HUES6 (cell line): ENCODE data around the gene SEC16A.

Experiments
- H3K27ac ChIP-seq: 2 replicates; pipeline ENCODE4 v1.7.0; 2013; ENCODE audit warnings: low read depth, mild to moderate bottlenecking, low read length, inconsistent platforms
- H3K27me3 ChIP-seq: 2 replicates; pipeline ENCODE4 v1.6.1; 2013; ENCODE audit warnings: low read length; ENCODE audit not compliant: control insufficient read depth, insufficient read depth
- H3K36me3 ChIP-seq: 2 replicates; pipeline ENCODE4 v1.6.1; 2013; ENCODE audit warnings: low read length; ENCODE audit not compliant: control insufficient read depth, insufficient read depth
- H3K4me1 ChIP-seq: 2 replicates; pipeline ENCODE4 v1.6.1; 2013; ENCODE audit warnings: low read length; ENCODE audit not compliant: control insufficient read depth, insufficient read depth
- H3K4me3 ChIP-seq: 2 replicates; pipeline ENCODE4 v1.5.1; 2013; ENCODE audit warnings: low read depth, low read length
- H3K9ac ChIP-seq: one replicate; pipeline ENCODE4 v1.6.1; 2013; ENCODE audit warnings: mild to moderate bottlenecking, low read length
- H3K9me3 ChIP-seq: 2 replicates; pipeline ENCODE4 v1.6.1; 2013; ENCODE audit warnings: low read depth, low read length; ENCODE audit not compliant: control insufficient read depth, insufficient read depth

Gene SEC16A

DNA sequence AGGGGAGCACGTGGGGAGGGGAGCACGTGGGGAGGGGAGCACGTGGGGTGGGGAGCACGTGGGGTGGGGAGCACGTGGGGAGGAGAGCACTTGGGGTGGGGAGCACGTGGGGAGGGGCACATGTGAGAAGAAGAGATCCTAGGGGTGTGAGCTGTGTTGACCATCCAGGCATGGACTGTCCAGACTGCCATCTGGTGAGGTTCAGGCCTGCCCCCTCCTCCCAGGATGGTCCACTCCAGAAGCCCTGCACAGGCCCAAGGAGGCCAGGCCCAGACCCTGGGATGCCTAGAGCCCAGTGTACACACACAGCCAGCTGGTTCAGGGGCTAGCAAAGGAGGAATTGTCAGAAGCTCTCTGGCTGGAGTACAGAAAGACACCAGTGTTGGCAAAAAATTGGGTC, 85.2 kb downstream of the SEC16A start:
- Histone ChIP-seq H3K27me3 (no peaks in the 10 kb centered on the region), H3K27ac (no peak overlapping the region), H3K9me3 (no peaks in the 10 kb centered on the region), H3K4me1 (peaks cover 12% of the 10 kb centered on the region; the same call in 1 of the 2 replicates), H3K36me3 (peaks cover 71% of the 10 kb centered on the region), H3K4me3 (no peak overlapping the region), H3K9ac (no peak overlapping the region)

DNA sequence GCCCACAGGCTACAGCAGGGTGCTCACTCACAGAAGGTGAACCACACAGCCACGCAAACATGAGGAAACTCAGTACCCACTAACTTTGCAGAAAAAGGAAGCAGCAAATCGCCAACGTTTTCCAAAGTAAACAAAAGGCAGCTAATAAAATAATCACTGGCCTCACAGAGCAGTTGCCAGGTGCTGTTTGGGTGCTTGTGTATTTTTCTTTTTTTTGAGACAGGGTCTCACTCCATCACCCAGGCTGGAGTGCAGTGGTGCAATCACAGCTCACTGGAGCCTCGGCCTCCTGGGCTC, 86.7 kb downstream of the SEC16A start:
- Histone ChIP-seq H3K27me3 (no peaks in the 10 kb centered on the region), H3K27ac (no peak overlapping the region), H3K36me3 (peaks cover 75% of the 10 kb centered on the region), H3K4me1 (peaks cover 12% of the 10 kb centered on the region; the same call in 1 of the 2 replicates), H3K4me3 (no peak overlapping the region), H3K9me3 (no peaks in the 10 kb centered on the region), H3K9ac (no peak overlapping the region)

DNA sequence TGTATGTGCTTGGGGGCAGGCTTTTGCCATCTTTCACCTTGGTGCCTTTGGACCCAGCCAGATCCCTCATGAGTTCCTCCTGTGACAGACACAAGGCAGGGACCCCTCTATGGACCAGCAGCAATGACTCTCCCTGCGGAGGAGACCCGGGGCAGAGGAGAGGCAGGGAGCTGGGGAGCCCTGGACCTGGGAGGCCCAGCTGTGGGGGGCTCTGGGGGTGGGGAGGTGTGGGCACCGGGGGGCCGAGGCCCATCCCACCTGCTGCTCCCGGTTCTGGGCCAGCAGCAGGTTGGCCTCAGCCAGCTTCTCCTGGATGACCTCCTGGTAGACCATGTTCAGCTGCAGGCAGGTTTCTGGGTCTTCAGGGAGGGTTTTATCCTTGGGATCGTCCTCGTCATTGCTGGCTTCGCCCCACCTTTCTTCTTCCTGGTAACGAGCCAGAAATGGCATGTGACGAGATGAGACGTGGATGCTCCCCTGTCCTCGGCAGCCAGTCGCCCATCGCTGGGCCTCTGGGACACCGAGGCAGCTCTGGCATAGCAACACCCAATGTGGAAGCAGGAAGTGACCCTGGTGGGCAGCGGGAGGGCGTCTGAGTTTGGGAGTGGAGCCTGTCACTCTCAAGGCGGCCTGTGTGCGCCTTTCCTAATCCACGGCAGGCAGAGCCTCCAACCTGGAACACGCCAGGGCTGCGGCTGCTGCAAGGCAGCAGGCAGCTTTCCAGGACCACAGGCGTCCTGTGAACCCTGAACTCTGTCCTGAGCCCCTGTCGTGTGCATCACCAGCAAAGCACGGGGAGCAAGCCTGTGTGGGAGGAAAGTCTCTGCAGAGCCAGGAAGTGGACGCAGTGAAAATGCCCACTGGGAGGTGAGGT, 87.3 kb downstream of the SEC16A start:
- Histone ChIP-seq H3K4me3 (no peak overlapping the region), H3K27me3 (no peaks in the 10 kb centered on the region), H3K9ac (no peak overlapping the region), H3K4me1 (peaks cover 11% of the 10 kb centered on the region; the same call in 1 of the 2 replicates), H3K9me3 (no peaks in the 10 kb centered on the region), H3K36me3 (peaks cover 77% of the 10 kb centered on the region), H3K27ac (no peak overlapping the region)

DNA sequence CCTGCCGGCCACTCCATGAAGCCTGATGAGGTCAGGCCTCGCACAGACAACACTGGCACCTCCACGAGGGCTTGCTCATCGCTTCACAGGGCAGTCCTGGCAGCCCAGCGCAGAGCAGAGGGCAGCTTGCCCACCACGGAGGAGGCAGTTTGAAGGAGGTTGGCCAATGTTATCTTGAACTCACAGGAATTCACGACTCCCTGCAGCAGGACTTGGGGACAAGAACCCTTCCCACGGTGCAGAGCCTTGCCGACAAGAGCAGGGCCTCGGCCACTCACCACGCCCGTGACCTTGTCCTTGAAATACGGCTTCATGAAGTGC, 87.9 kb downstream of the SEC16A start:
- H3K27me3 ChIP-seq, result no peaks in the 10 kb centered on the region
- no peak overlapping the region for H3K27ac ChIP-seq
- H3K4me1 ChIP-seq, result peaks cover 7% of the 10 kb centered on the region; the same call in 1 of the 2 replicates

DNA sequence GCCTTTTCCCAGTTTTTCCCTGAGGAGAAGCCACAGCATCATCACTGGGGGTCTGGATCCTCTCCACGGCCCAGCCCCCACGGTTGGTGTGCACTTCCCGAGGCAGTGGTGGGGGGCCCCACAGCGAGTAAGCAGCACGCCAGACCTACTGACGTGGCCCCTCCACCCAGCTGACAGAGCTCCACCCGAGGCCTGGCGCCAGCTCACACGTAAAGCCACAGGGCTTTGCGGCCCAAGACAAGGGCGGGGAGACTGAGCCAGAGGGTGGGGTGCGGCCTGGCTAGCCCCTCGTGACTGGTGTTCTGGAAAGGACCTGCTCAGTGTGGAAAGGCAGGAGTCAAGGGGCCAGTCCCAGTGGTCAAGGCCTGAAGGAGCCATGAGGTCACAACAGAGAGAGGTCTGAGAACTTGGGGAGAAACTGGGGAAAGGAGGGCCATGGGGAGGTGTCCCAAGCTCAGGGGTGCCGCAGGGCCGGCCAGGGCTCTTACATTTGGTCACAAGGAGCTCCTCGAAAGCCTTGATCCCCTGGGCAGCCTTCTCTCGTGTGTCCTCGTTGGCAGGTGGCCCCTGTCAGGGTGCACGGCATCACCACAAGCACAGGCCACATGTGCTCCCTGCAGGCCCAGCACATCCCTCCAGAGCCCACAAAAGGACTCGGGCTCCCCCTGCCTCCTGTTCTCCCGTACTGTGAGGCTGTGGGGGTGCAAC, 88.4 kb downstream of the SEC16A start:
- H3K9ac ChIP-seq, result no peak overlapping the region
- no peak overlapping the region for H3K4me3 ChIP-seq
- H3K27ac ChIP-seq, result no peak overlapping the region
- H3K36me3 ChIP-seq, result peaks cover 84% of the 10 kb centered on the region
- no peaks in the 10 kb centered on the region for H3K9me3 ChIP-seq
- no peaks in the 10 kb centered on the region for H3K27me3 ChIP-seq
- H3K4me1 ChIP-seq, result peaks cover 7% of the 10 kb centered on the region; the same call in 1 of the 2 replicates

More for the DNA sequence above, 87.9 kb downstream of the SEC16A start:
- peaks cover 79% of the 10 kb centered on the region for H3K36me3 ChIP-seq
- H3K4me3 ChIP-seq, result no peak overlapping the region
- no peak overlapping the region for H3K9ac ChIP-seq
- no peaks in the 10 kb centered on the region for H3K9me3 ChIP-seq

DNA sequence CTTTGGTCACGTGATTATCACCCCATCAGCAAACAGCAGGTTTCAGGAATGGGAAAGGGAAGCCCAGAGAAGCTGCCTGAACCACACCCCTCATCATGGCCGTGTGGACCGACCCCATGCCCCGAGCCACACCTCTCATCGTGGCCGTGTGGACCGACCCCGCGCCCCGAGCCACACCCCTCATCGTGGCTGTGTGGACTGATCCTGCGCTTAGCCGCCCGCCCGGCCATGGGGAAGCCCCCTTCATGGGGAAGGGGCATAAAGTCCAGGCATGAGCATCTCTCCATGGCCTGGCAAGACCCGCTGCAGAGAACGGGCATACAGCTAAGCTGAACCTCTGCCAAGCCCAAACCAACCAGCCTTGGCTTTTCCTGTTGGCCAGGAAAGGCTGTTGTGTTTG, 89.3 kb downstream of the SEC16A start:
- no peaks in the 10 kb centered on the region for H3K27me3 ChIP-seq
- no peak overlapping the region for H3K27ac ChIP-seq
- no peak overlapping the region for H3K9ac ChIP-seq
- no peak overlapping the region for H3K4me3 ChIP-seq
- no peaks in the 10 kb centered on the region for H3K9me3 ChIP-seq
- peaks cover 91% of the 10 kb centered on the region for H3K36me3 ChIP-seq
- H3K4me1 ChIP-seq, result peaks cover under 1% of the 10 kb centered on the region; the same call in 1 of the 2 replicates

GRCh38 chr9:136392538-136393449, 90.0 kb downstream of the SEC16A start:
- H3K9ac ChIP-seq, result no peak overlapping the region
- H3K36me3 ChIP-seq, result peaks cover 90% of the 10 kb centered on the region
- no peaks in the 10 kb centered on the region for H3K27me3 ChIP-seq
- H3K4me1 ChIP-seq, result no peaks in the 10 kb centered on the region
- no peak overlapping the region for H3K27ac ChIP-seq
- no peaks in the 10 kb centered on the region for H3K9me3 ChIP-seq
- H3K4me3 ChIP-seq, result no peak overlapping the region

DNA sequence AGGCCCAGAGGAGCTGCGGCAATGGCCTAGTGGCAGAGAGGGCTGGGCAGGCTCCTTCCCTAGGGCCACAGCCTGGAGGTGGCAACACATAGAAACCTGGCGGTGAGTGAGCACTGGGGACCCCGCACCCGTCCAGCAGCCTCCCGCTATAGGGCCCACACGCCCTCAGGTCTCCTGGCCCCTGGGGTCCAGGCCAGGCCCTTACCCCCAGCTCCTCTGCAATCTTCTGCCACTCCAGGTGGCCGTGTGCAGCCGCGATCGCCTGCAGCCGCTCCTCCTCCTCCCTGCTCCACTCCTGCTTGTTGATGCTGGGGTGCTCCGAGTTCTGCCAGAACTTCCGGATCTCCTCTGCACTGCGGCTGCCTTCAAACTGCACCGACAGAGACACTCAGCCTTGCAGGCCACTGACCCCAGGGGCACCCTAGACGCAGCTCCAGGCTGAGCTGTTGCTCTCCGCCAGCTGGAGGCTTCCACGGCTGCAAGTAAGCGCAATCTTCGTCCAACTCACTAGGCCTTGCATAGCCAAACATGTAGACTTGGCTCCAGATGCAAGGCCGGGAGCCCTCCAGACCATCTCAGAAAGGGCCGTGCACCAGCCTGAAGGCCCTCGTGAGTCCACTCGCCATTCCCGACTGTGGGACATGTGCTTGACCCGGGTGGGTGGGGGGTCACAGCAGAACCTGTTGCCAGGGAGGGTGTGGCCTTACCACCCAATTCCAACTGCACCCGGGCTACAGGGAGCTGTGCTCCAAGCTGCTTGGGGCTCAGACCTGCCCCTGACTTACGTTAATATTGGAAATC, 90.9 kb downstream of the SEC16A start:
- no peak overlapping the region for H3K9ac ChIP-seq
- no peak overlapping the region for H3K4me3 ChIP-seq
- no peaks in the 10 kb centered on the region for H3K27me3 ChIP-seq
- H3K4me1 ChIP-seq, result no peaks in the 10 kb centered on the region
- no peaks in the 10 kb centered on the region for H3K9me3 ChIP-seq
- no peak overlapping the region for H3K27ac ChIP-seq
- peaks cover 92% of the 10 kb centered on the region for H3K36me3 ChIP-seq
